ENCODE data around the gene PPM1H.
"Not testable (repeated sequence)": the region's sequence is repeated elsewhere in the genome, so short reads cannot be mapped to it uniquely, and the experiment has no call there.

The PPM1H gene

GRCh38 chr12:62934799-62935674 lies at the start of gene PPM1H:
Gene PPM1H, minus strand, starts transcription at chr12:62935150. Its CDS starts 414 bp downstream, at chr12:62934736.
- DNase-seq (ENCODE audit: low spot score), result peak; percentile 16

- DNase-seq (ENCODE audit: low spot score), result no peak
These were observed 48.6 kb upstream of the PPM1H start for GRCh38 chr12:62983594-62983993.

GRCh38 chr12:62978768-62979167 lies 43.8 kb upstream of the PPM1H start:
- DNase-seq (ENCODE audit: low spot score), result no peak

GRCh38 chr12:62977883-62978282 lies 42.9 kb upstream of the PPM1H start:
- DNase-seq (ENCODE audit: low spot score), result no peak

- DNase-seq (ENCODE audit: low spot score), result no peak
These were observed 42.5 kb upstream of the PPM1H start for GRCh38 chr12:62977418-62977817.

- DNase-seq (ENCODE audit: low spot score), result no peak
These were observed 41.2 kb upstream of the PPM1H start for GRCh38 chr12:62976110-62976662.

- no peak for DNase-seq (ENCODE audit: low spot score)
These were observed 37.0 kb upstream of the PPM1H start for GRCh38 chr12:62971769-62972525.

- no peak for DNase-seq (ENCODE audit: low spot score)
These were observed 34.7 kb upstream of the PPM1H start for GRCh38 chr12:62969695-62970094.

GRCh38 chr12:62967701-62968100 lies 32.8 kb upstream of the PPM1H start:
- DNase-seq (ENCODE audit: low spot score), result no peak

GRCh38 chr12:62966990-62967506 lies 32.1 kb upstream of the PPM1H start:
- no peak for DNase-seq (ENCODE audit: low spot score)

GRCh38 chr12:62966446-62966989 lies 31.6 kb upstream of the PPM1H start:
- DNase-seq (ENCODE audit: low spot score), result not testable (repeated sequence)

GRCh38 chr12:62965700-62966099 lies 30.8 kb upstream of the PPM1H start:
- DNase-seq (ENCODE audit: low spot score), result not testable (repeated sequence)

GRCh38 chr12:62965242-62965641 lies 30.3 kb upstream of the PPM1H start:
- not testable (repeated sequence) for DNase-seq (ENCODE audit: low spot score)

GRCh38 chr12:62963486-62964041 lies 28.6 kb upstream of the PPM1H start:
- no peak for DNase-seq (ENCODE audit: low spot score)

GRCh38 chr12:62960324-62960723 lies 25.4 kb upstream of the PPM1H start:
- DNase-seq (ENCODE audit: low spot score), result no peak

GRCh38 chr12:62959745-62960144 lies 24.8 kb upstream of the PPM1H start:
- no peak for DNase-seq (ENCODE audit: low spot score)

GRCh38 chr12:62957233-62957953 lies 22.4 kb upstream of the PPM1H start:
- no peak for DNase-seq (ENCODE audit: low spot score)

GRCh38 chr12:62955678-62956077 lies 20.7 kb upstream of the PPM1H start:
- no peak for DNase-seq (ENCODE audit: low spot score)

GRCh38 chr12:62950317-62950716 lies 15.4 kb upstream of the PPM1H start:
- no peak for DNase-seq (ENCODE audit: low spot score)

GRCh38 chr12:62948123-62948522 lies 13.2 kb upstream of the PPM1H start:
- no peak for DNase-seq (ENCODE audit: low spot score)

GRCh38 chr12:62947364-62947763 lies 12.4 kb upstream of the PPM1H start:
- no peak for DNase-seq (ENCODE audit: low spot score)
